HUDEP-2 (cell line): Measurements from ENCODE around the gene MYO5B.

Experiments used
- DNase-seq, 76 experiments: peaks; one replicate each; lab custom pipeline; 2025; ENCODE audit not compliant: unreplicated experiment in 76 of 76; lab: John Stamatoyannopoulos, UW

The MYO5B gene

GRCh38 chr18:49778826-49779465, 416.0 kb downstream of the MYO5B start:
- DNase-seq, result no peak
